Body of pancreas (tissue), 4 donors: Measurements from ENCODE around the gene TMEM217.

Source experiments
- POLR2A ChIP-seq, 3 donors: fragments of 450-650 bp; IDR thresholded peaks; one replicate each; pipeline ENCODE4 v1.6.1; 2016; ENCODE audit warnings: antibody characterized with exemption in 3 of 3, mild to moderate bottlenecking in 2 of 3
- TF ChIP-seq, protein P1 (sequence below), 7 experiments: fragments of 450-650 bp in 4 of 7; fragments of 200-600 bp in 3 of 7; sonication (generic) in 3 of 7; IDR thresholded peaks; one replicate each; pipeline ENCODE4 v1.5.1; 2016 to 2019; ENCODE audit warnings: antibody characterized with exemption in 7 of 7

DNA sequence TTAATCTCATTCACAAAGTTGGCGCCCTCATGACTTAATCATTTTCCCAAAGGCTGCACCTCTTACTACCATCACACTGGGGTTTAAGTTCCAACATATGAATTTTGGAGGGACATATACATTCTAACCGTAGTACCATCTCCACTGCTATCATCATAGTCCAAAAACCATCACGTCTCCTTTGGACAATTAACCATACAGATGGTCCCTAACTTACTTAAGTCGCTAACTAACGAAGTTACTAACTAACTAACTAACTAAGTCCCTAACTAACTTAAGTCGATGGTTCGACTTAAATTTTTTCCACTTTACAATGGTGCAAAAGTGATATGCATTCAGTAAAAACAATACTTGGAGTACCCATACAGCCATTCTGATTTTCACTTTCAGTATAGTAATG is 24.4 kb downstream of the TMEM217 start:
- no peak for TF ChIP-seq POLR2A (IDR thresholded peaks at IDR 0.05)
- TF ChIP-seq, protein P1, sequence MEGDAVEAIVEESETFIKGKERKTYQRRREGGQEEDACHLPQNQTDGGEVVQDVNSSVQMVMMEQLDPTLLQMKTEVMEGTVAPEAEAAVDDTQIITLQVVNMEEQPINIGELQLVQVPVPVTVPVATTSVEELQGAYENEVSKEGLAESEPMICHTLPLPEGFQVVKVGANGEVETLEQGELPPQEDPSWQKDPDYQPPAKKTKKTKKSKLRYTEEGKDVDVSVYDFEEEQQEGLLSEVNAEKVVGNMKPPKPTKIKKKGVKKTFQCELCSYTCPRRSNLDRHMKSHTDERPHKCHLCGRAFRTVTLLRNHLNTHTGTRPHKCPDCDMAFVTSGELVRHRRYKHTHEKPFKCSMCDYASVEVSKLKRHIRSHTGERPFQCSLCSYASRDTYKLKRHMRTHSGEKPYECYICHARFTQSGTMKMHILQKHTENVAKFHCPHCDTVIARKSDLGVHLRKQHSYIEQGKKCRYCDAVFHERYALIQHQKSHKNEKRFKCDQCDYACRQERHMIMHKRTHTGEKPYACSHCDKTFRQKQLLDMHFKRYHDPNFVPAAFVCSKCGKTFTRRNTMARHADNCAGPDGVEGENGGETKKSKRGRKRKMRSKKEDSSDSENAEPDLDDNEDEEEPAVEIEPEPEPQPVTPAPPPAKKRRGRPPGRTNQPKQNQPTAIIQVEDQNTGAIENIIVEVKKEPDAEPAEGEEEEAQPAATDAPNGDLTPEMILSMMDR (IDR thresholded peaks at IDR 0.05): no peak
